ENCODE measurements around the gene NEDD8.

The NEDD8 gene

GRCh38 chr14:24177041-24177825, 54.9 kb downstream of the NEDD8 start:
- DNase-seq: no peak

- DNase-seq: no peak
Observed at GRCh38 chr14:24176599-24176998, 55.6 kb downstream of the NEDD8 start.

GRCh38 chr14:24172871-24173281, 59.3 kb downstream of the NEDD8 start:
- no peak for DNase-seq

- no peak for DNase-seq
Observed at GRCh38 chr14:24172261-24172860, 59.8 kb downstream of the NEDD8 start.

GRCh38 chr14:24171422-24172260, 60.5 kb downstream of the NEDD8 start, which contains the start of gene REC8:
REC8 (plus strand) TSS chr14:24172080; CDS start chr14:24172553, 473 bp downstream.
- DNase-seq: peak; percentile 96

GRCh38 chr14:24167469-24168114, 64.6 kb downstream of the NEDD8 start:
- no peak for DNase-seq
